ENCODE results near the gene NPAS1.
"Not testable (repeated sequence)": the region's sequence is repeated elsewhere in the genome, so short reads cannot be mapped to it uniquely, and the experiment has no call there.

NPAS1 gene

DNA sequence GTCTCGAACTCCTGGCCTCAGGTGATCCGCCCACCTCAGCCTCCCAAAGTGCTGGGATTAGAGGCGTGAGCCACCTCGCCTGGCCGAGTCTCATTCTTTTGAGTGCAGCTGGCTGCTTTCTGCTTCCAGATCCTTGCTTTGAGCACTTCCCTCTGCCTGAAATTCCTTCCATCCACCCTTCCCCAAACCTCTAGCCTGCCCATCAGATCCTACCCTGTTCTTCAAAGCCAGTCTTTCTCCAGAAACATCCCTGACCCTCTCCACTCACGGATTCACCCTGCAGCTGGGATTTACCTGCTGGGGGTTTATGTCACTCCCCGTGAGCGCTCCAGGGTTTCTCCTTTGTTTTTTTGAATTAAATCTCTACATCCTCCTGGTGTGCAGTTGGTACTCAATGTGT lies 13.1 kb upstream of the NPAS1 start:
- H3K27ac ChIP-seq: no peak overlapping the region
- TF ChIP-seq ZFX (IDR thresholded peaks at IDR 0.05; ENCODE audit: borderline replicate concordance): no peak
- TF ChIP-seq, protein P1, sequence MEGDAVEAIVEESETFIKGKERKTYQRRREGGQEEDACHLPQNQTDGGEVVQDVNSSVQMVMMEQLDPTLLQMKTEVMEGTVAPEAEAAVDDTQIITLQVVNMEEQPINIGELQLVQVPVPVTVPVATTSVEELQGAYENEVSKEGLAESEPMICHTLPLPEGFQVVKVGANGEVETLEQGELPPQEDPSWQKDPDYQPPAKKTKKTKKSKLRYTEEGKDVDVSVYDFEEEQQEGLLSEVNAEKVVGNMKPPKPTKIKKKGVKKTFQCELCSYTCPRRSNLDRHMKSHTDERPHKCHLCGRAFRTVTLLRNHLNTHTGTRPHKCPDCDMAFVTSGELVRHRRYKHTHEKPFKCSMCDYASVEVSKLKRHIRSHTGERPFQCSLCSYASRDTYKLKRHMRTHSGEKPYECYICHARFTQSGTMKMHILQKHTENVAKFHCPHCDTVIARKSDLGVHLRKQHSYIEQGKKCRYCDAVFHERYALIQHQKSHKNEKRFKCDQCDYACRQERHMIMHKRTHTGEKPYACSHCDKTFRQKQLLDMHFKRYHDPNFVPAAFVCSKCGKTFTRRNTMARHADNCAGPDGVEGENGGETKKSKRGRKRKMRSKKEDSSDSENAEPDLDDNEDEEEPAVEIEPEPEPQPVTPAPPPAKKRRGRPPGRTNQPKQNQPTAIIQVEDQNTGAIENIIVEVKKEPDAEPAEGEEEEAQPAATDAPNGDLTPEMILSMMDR (IDR thresholded peaks at IDR 0.05): no peak

- H3K27ac ChIP-seq: not testable (repeated sequence)
These were observed 9.1 kb upstream of the NPAS1 start for GRCh38 chr19:47010549-47010948.

DNA sequence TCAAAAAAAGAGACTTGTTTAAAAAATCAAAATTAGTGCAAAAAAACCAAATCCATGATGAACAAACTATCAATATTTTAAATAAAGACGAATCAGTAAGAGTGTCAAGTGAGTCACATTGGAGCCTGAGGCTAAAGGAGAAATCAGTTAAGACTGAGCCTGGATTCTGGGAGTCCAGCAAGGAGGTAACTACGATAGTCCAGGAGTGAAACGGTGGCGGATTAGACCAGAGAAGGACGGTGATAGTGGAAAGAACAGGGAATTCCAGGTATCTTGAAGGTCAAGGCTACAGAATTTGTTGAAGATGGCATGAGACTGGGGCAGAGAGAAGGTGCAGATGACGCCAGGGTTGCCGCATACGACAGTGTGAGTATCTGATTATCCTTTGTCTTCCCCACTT lies 7.0 kb upstream of the NPAS1 start:
- TF ChIP-seq, protein P1 (IDR thresholded peaks at IDR 0.05): no peak
- TF ChIP-seq ZFX (IDR thresholded peaks at IDR 0.05; ENCODE audit: borderline replicate concordance): no peak
- no peak overlapping the region for H3K27ac ChIP-seq

- TF ChIP-seq, protein P1 (IDR thresholded peaks at IDR 0.05): peak; percentile 99
- TF ChIP-seq ZFX (IDR thresholded peaks at IDR 0.05; ENCODE audit: borderline replicate concordance): no peak
- peak overlapping the region; percentile 34; the same call in 1 of the 2 replicates for H3K27ac ChIP-seq
These were observed 6.6 kb upstream of the NPAS1 start for GRCh38 chr19:47013041-47013517.

DNA sequence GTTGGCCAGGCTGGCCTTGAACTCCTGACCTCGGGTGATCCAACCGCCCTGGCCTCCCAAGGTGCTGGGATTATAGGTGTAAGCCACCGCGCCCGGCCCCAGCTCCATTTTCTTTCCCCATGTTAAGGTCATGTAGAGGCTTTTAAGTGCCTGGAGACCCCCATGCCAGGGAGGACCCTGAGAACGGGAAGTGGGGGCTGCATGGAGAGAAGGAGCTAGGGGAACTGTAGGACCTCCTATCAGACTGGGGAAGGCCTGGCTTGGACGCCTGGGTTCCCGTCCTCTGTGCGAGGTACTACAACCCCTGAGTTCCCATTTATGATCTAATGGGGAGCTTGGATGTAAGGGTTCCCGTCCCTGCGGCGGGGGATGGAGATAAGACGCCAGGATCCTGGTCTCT lies 714 bp upstream of the NPAS1 start:
- no peak overlapping the region for H3K27ac ChIP-seq
- TF ChIP-seq, protein P1 (IDR thresholded peaks at IDR 0.05): no peak
- no peak for TF ChIP-seq ZFX (IDR thresholded peaks at IDR 0.05; ENCODE audit: borderline replicate concordance)

DNA sequence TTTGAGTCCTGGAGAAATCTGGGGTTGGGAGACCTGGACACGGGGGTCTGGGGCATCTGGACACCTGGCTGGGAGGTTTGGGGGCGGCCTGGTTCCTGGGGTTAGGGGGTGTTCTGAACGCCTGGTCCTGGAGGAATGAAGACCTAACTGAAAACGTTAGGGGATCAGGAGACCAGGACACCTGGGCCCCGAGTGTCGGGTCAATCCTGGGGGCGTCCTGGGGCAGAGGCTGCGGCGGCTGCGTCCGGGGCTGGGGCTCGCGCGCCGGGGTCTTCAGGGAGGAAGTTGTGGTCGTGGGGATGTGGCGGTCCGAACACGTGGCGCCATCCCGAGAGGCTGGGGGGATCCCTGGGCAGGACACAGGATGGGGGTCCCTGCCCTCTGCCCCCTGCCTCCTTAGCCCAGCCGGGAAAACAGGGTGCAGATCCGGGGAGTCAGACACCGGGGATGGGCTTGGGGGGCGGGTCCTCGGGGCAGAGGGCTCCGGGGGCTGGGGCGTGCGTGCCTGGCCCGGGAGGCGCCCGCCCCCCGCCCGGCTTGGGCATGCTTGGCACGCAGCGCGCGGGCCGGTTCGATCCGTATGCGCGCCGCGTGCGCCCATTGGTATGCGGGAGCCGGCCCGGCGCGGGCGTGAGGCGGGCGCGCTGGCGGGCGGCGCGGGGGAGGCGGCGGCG lies 632 bp downstream of the NPAS1 start:
- no peak overlapping the region for H3K27ac ChIP-seq
- TF ChIP-seq, protein P1 (IDR thresholded peaks at IDR 0.05): no peak
- no peak for TF ChIP-seq ZFX (IDR thresholded peaks at IDR 0.05; ENCODE audit: borderline replicate concordance)

- H3K27ac ChIP-seq: no peak overlapping the region
- no peak for TF ChIP-seq ZFX (IDR thresholded peaks at IDR 0.05; ENCODE audit: borderline replicate concordance)
- TF ChIP-seq, protein P1 (IDR thresholded peaks at IDR 0.05): no peak
These were observed 1.4 kb downstream of the NPAS1 start for GRCh38 chr19:47020992-47021496.

Measured in 22Rv1 (cell line).